Keratinocyte (primary cell): ENCODE results near the gene GAL3ST2. TPM values are rescaled to one million over a fixed set of nuclear protein-coding genes. Genes with fewer than 3 reads are reported as not detected.

Experiments
- DNase-seq: peaks from one replicate; pipeline ENCODE4 v3.0.0-alpha.2; 2011; ENCODE audit warnings: low read depth, missing footprints, low spot score
- FAIRE-seq: peaks from 2 replicates; lab custom pipeline; 2011; peaks lifted over from hg19 to GRCh38; lab: Jason Lieb, UNC
- H2AFZ ChIP-seq: 2 replicates; pipeline ENCODE4 v1.6.0; 2012; ENCODE audit warnings: low read length, control low read depth, inconsistent platforms; ENCODE audit not compliant: control insufficient read depth
- H3K27ac ChIP-seq: 2 replicates; pipeline ENCODE4 v1.5.1; 2011; ENCODE audit warnings: low read length; ENCODE audit not compliant: control insufficient read depth, insufficient read depth
- H3K27me3 ChIP-seq: 3 replicates; pipeline ENCODE4 v1.6.0; 2011; ENCODE audit warnings: low read length; ENCODE audit not compliant: control insufficient read depth, insufficient read depth; ENCODE audit errors: extremely low read depth
- H3K36me3 ChIP-seq, 2 experiments: 2 replicates in 1 of 2; 3 replicates in 1 of 2; pipeline ENCODE4 v1.5.1; 2011; ENCODE audit warnings: low read length in 2 of 2, mild to moderate bottlenecking in 1 of 2; ENCODE audit not compliant: control insufficient read depth in 2 of 2, insufficient read depth in 2 of 2; ENCODE audit errors: extremely low read depth in 1 of 2
- H3K4me1 ChIP-seq: 3 replicates; pipeline ENCODE4 v1.5.1; 2011; ENCODE audit warnings: low read length; ENCODE audit not compliant: control insufficient read depth, insufficient read depth; ENCODE audit errors: extremely low read depth
- H3K4me2 ChIP-seq: 3 replicates; pipeline ENCODE4 v1.6.0; 2011; ENCODE audit warnings: low read depth, low read length; ENCODE audit not compliant: control insufficient read depth, insufficient read depth; ENCODE audit errors: extremely low read depth
- H3K4me3 ChIP-seq, 3 experiments: fragments of 200-600 bp in 1 of 3; sonication (generic) in 1 of 3; 2 replicates in 2 of 3; 3 replicates in 1 of 3; pipeline ENCODE4 v1.5.1; 2011 to 2016; ENCODE audit warnings: low read length in 3 of 3, mild to moderate bottlenecking in 3 of 3, control low read depth in 2 of 3, inconsistent platforms in 1 of 3, low read depth in 1 of 3, mixed read lengths in 1 of 3, mixed run types in 1 of 3, moderate library complexity in 1 of 3; ENCODE audit not compliant: control insufficient read depth in 2 of 3, insufficient read depth in 2 of 3; ENCODE audit errors: extremely low read depth in 1 of 3
- H3K79me2 ChIP-seq: 2 replicates; pipeline ENCODE4 v1.6.0; 2012; ENCODE audit warnings: low read length; ENCODE audit not compliant: control insufficient read depth, insufficient read depth
- H3K9ac ChIP-seq: 3 replicates; pipeline ENCODE4 v1.6.0; 2011; ENCODE audit warnings: low read length; ENCODE audit not compliant: control insufficient read depth, insufficient read depth; ENCODE audit errors: extremely low read depth
- H3K9me1 ChIP-seq: 3 replicates; pipeline ENCODE4 v1.6.0; 2011; ENCODE audit warnings: low read length; ENCODE audit not compliant: control insufficient read depth, insufficient read depth; ENCODE audit errors: extremely low read depth
- H3K9me3 ChIP-seq: 2 replicates; pipeline ENCODE4 v1.5.1; 2012; ENCODE audit warnings: low read depth, low read length; ENCODE audit not compliant: control insufficient read depth
- H4K20me1 ChIP-seq: 3 replicates; pipeline ENCODE4 v1.6.0; 2011; ENCODE audit warnings: low read length; ENCODE audit not compliant: control insufficient read depth, insufficient read depth; ENCODE audit errors: extremely low read depth
- EZH2 ChIP-seq: IDR thresholded peaks from one replicate; pipeline ENCODE4 v1.6.1; 2012; ENCODE audit warnings: inconsistent platforms, mild to moderate bottlenecking, low read length, moderate library complexity
- dilution Hi-C: fragments of 300-500 bp; cut with MboI; formaldehyde crosslinking; loops from one replicate; pipeline ENCODE4 v1.7.0; 2020; ENCODE audit warnings: low sequenced_read_pairs; ENCODE audit not compliant: extremely low pct_ligation_motif_present
- polyA minus RNA-seq, 3 experiments: library from RNA; depleted of rRNA, polyadenylated mRNA; stranded (reverse); fragments of >200 nt; gene quantifications; 1 replicate in 1 of 3; 2 replicates in 1 of 3; 3 replicates in 1 of 3; pipeline ENCODE4 v1.2.3, GENCODE V29; 2011
- polyA plus RNA-seq, 5 experiments: library from polyadenylated mRNA; depleted of rRNA in 3 of 5; stranded (reverse) in 3 of 5; stranded (forward) in 1 of 5; unstranded in 1 of 5; fragments of >200 nt; gene quantifications; 1 replicate in 1 of 5; 2 replicates in 3 of 5; 3 replicates in 1 of 5; pipeline versions ENCODE4 v1.2.1 to v1.2.3, GENCODE V29; 2011 to 2012; ENCODE audit warnings: missing spikeins in 2 of 5, low read depth in 1 of 5, low replicate concordance in 1 of 5
- TF ChIP-seq, protein P1 (sequence below), 3 experiments: IDR thresholded peaks in 1 of 3; conservative IDR thresholded peaks in 1 of 3; optimal IDR thresholded peaks in 1 of 3; 2 replicates in 2 of 3; 3 replicates in 1 of 3; pipeline versions ENCODE3 to v1.5.1; 2011; ENCODE audit warnings: low read length in 3 of 3, mild to moderate bottlenecking in 3 of 3, moderate library complexity in 2 of 3, control low read depth in 1 of 3, inconsistent platforms in 1 of 3; ENCODE audit not compliant: insufficient read depth in 2 of 3; ENCODE audit errors: extremely low read depth in 1 of 3

GAL3ST2 gene
- 0.05 TPM in 1 of 3 replicates, not detected in the others for polyA plus RNA-seq
- polyA plus RNA-seq (2011; ENCODE audit: low read depth) = not detected
- polyA plus RNA-seq (2011; cell fraction: cytosol; rRNA removed) = not detected in 2 replicates
- not detected in 2 replicates for polyA plus RNA-seq (2011; cell fraction: nucleus; rRNA removed)
- polyA plus RNA-seq (2012; ENCODE audit: low replicate concordance) = not detected in 2 replicates
- polyA minus RNA-seq = not detected in 3 replicates
- polyA minus RNA-seq (2011; cell fraction: cytosol; rRNA and poly(A)+ RNA removed) = not detected
- not detected in 2 replicates for polyA minus RNA-seq (2011; cell fraction: nucleus; rRNA and poly(A)+ RNA removed)

DNA sequence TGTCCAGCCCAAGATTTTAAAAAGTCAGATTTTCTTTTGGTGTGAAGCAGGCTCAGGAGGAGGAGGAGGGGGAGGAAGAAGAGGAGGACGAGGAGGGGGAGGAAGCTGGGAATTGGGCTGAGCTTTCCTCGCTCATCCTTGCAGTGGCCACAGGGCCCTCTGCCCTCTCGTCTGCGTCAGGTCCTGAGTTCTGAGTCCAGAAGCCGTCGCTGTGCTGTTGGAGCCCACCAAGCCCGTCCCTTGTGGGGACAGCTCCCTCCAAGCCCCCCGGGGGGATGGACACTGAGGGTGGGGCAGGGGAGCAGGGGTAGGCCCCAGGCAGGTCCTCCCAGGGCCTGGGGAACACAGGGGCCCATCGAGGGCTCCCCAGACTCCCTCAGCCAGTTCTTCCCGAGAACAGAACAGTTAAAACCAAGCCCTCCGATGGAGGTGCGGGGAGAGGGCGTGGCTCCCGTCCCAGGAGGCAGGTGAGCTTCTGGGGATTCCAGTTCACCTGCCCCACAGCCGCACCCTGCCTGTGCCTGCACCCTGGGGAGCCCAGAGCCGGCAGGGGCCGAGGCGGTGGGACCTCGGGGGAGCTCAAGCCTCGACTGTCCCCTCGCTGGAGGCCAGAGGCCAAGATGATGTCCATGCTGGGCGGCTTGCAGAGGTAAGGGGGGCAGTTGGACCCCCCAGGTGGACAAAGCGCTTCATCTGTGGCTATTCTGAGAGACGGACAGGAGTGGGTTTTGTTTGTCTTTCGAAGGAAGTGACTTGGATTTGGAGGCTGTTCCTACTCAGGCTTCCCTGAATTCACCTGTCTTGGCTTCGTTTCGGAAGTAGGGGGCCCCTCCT lies at the start of gene GAL3ST2:
Gene GAL3ST2, plus strand, starts transcription at position 487 of the 834 bp plus-strand sequence. Its CDS starts 134 bp downstream, at position 621.
- FAIRE-seq (no peak), DNase-seq (no peak)
- Histone ChIP-seq H3K4me3 (no peak within 1 kb of the TSS), H3K79me2 (no peaks in the 10 kb centered on the region), H3K27me3 (peaks cover 43% of the 10 kb centered on the region), H3K27ac (no peak within 1 kb of the TSS), H3K9me1 (no peaks in the 10 kb centered on the region), H3K4me1 (peaks cover 13% of the 10 kb centered on the region), H3K9me3 (no peaks in the 10 kb centered on the region), H4K20me1 (no peaks in the 10 kb centered on the region), H3K4me2 (no peak within 1 kb of the TSS), H2AFZ (no peak within 1 kb of the TSS), H3K36me3 (no peaks in the 10 kb centered on the region), H3K9ac (no peak within 1 kb of the TSS)
- dilution Hi-C loops = no loop called here
- no peak for TF ChIP-seq EZH2
- TF ChIP-seq, protein P1, sequence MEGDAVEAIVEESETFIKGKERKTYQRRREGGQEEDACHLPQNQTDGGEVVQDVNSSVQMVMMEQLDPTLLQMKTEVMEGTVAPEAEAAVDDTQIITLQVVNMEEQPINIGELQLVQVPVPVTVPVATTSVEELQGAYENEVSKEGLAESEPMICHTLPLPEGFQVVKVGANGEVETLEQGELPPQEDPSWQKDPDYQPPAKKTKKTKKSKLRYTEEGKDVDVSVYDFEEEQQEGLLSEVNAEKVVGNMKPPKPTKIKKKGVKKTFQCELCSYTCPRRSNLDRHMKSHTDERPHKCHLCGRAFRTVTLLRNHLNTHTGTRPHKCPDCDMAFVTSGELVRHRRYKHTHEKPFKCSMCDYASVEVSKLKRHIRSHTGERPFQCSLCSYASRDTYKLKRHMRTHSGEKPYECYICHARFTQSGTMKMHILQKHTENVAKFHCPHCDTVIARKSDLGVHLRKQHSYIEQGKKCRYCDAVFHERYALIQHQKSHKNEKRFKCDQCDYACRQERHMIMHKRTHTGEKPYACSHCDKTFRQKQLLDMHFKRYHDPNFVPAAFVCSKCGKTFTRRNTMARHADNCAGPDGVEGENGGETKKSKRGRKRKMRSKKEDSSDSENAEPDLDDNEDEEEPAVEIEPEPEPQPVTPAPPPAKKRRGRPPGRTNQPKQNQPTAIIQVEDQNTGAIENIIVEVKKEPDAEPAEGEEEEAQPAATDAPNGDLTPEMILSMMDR (optimal IDR thresholded peaks at IDR 0.05 in 1 of 3, IDR thresholded peaks at IDR 0.05 in 1 of 3, conservative IDR thresholded peaks at IDR 0.05 in 1 of 3; ENCODE audit: extremely low read depth in 1 of 3, insufficient read depth in 2 of 3, low read length in 3 of 3) = no peak

DNA sequence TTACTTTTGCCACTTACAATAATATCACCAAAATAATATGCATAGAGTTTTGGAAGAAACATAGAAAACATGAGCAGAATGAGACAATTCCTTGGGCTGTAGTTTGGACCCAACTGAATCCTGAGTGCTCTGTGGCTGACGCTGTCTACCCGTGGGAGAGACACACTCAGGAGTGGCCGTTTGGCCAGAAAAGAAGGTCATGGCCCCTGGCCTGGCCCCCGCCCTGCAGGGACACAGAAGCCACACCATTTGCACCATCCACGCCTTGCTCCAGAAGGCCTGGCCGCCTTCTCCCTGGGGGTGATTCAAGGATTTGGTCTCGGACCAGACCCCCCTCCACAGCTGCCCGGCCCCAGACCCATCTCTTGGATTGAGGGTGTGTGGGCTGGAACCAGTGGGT lies 48.6 kb upstream of the GAL3ST2 start:
- no peak overlapping the region for H2AFZ ChIP-seq
- H3K27ac ChIP-seq = no peak overlapping the region
- DNase-seq (no peak), FAIRE-seq (no peak)
- H3K4me2 ChIP-seq = no peak overlapping the region
- H3K9ac ChIP-seq = no peak overlapping the region
- no peaks in the 10 kb centered on the region for H3K27me3 ChIP-seq
- TF ChIP-seq, protein P1 (optimal IDR thresholded peaks at IDR 0.05 in 1 of 3, IDR thresholded peaks at IDR 0.05 in 1 of 3, conservative IDR thresholded peaks at IDR 0.05 in 1 of 3; ENCODE audit: extremely low read depth in 1 of 3, insufficient read depth in 2 of 3, low read length in 3 of 3) = no peak
- TF ChIP-seq EZH2 = no peak
- H3K4me1 ChIP-seq = peaks cover 1% of the 10 kb centered on the region
- dilution Hi-C loops = no loop called here
- no peaks in the 10 kb centered on the region for H3K9me1 ChIP-seq
- no peaks in the 10 kb centered on the region for H4K20me1 ChIP-seq
- H3K4me3 ChIP-seq = no peak overlapping the region
- no peaks in the 10 kb centered on the region for H3K79me2 ChIP-seq
- peaks cover 1 to 7% of the 10 kb centered on the region in 2 experiments for H3K36me3 ChIP-seq
- H3K9me3 ChIP-seq = no peaks in the 10 kb centered on the region
